Panc1 (cell line): ENCODE data around the gene MEIOC. TPM values are rescaled to one million over a fixed set of nuclear protein-coding genes. Genes with fewer than 3 reads are reported as not detected.

Source experiments
- ATAC-seq: fragments of 200-7000 bp; cut with Tn5 transposase; 2 replicates; pipeline ENCODE4 v1.9.1; 2020; ENCODE audit warnings: mild to moderate bottlenecking, moderate library complexity
- BruUV-seq: library from RNA; stranded (reverse); fragments of 400-500 nt; replicated peaks from 2 replicates; lab custom pipeline; 2021; lab: Mats Ljungman, UMichigan
- CTCF ChIA-PET: fragments of 300-600 bp; sonication (Branson Sonifier 250); formaldehyde crosslinking; loops from one replicate; lab custom pipeline; 2022; ENCODE audit warnings: antibody characterized with exemption; lab: Charles Lee
- POLR2A ChIA-PET: fragments of 300-600 bp; sonication (Branson Sonifier 250); formaldehyde crosslinking; loops from one replicate; lab custom pipeline; 2022; ENCODE audit warnings: antibody characterized with exemption; lab: Charles Lee
- DNase-seq: peaks from one replicate; pipeline ENCODE4 v3.0.0-alpha.2; 2010; ENCODE audit warnings: low read depth, low spot score
- H3K27ac ChIP-seq: 2 replicates; pipeline ENCODE4 v1.5.1; 2011; ENCODE audit warnings: mild to moderate bottlenecking, low read length, inconsistent platforms
- H3K27me3 ChIP-seq: fragments of 200-500 bp; sonication (Bioruptor generic); 2 replicates; pipeline ENCODE4 v1.6.0; 2014; ENCODE audit warnings: low read length, inconsistent platforms; ENCODE audit not compliant: control insufficient read depth, insufficient read depth
- H3K36me3 ChIP-seq: fragments of 200-500 bp; sonication (Bioruptor generic); 2 replicates; pipeline ENCODE4 v1.5.1; 2014; ENCODE audit warnings: inconsistent platforms, mild to moderate bottlenecking, low read length, moderate library complexity; ENCODE audit not compliant: control insufficient read depth, insufficient read depth
- H3K4me1 ChIP-seq: 2 replicates; pipeline ENCODE4 v1.5.1; 2011; ENCODE audit warnings: inconsistent platforms, mild to moderate bottlenecking, low read length, moderate library complexity; ENCODE audit not compliant: control insufficient read depth, insufficient read depth
- H3K4me3 ChIP-seq, 2 experiments: 2 replicates each; pipeline ENCODE4 v1.5.1; 2011 to 2012; ENCODE audit warnings: low read depth in 2 of 2, low read length in 2 of 2, mild to moderate bottlenecking in 2 of 2, inconsistent platforms in 1 of 2, moderate library complexity in 1 of 2
- H3K9me3 ChIP-seq: fragments of 200-500 bp; sonication (Bioruptor generic); 2 replicates; pipeline ENCODE4 v1.5.1; 2014; ENCODE audit warnings: low read depth, mild to moderate bottlenecking, inconsistent platforms, low read length, moderate library complexity; ENCODE audit not compliant: control insufficient read depth, insufficient read depth
- POLR2AphosphoS5 ChIP-seq: IDR thresholded peaks from 2 replicates; pipeline ENCODE4 v1.6.1; 2012; ENCODE audit warnings: mild to moderate bottlenecking, low read depth, low read length, moderate library complexity
- SIN3A ChIP-seq: IDR thresholded peaks from 2 replicates; pipeline ENCODE4 v1.6.1; 2012; ENCODE audit warnings: low read depth, mild to moderate bottlenecking, low read length, moderate library complexity, borderline replicate concordance; ENCODE audit not compliant: insufficient read depth
- TCF7L2 ChIP-seq: IDR thresholded peaks from 2 replicates; pipeline ENCODE4 v1.6.1; 2011; ENCODE audit warnings: mild to moderate bottlenecking, low read depth, low read length, inconsistent platforms
- in situ Hi-C: cut with HindIII; loops from 2 replicates; pipeline ENCODE4 v1.10.0; 2016; ENCODE audit warnings: low sequenced_read_pairs, low pct_unique_long_range_greater_than_20kb
- intact Hi-C: fragments of 100-400 bp; cut with micrococcal nuclease; formaldehyde crosslinking; loops from one replicate; pipeline ENCODE4 v1.10.0; 2022; ENCODE audit not compliant: unreplicated experiment
- total RNA-seq: library from RNA; stranded (reverse); gene quantifications from one replicate; pipeline ENCODE4 v1.2.1, GENCODE V29; 2021; ENCODE audit not compliant: unreplicated experiment
- TF ChIP-seq, protein P1 (sequence below): fragments of 450-650 bp; IDR thresholded peaks from 2 replicates; pipeline ENCODE4 v1.5.1; 2017; ENCODE audit warnings: mild to moderate bottlenecking
- TF ChIP-seq, protein P2 (sequence below), 2 experiments: IDR thresholded peaks; 2 replicates each; pipeline ENCODE4 v1.6.1; 2011 to 2012; ENCODE audit warnings: low read depth in 2 of 2, control low read depth in 1 of 2, low read length in 1 of 2, mild to moderate bottlenecking in 1 of 2, moderate library complexity in 1 of 2; ENCODE audit not compliant: insufficient read depth in 1 of 2

MEIOC gene
- total RNA-seq, 1 experiment from 2014 or later = 0.82 TPM

DNA sequence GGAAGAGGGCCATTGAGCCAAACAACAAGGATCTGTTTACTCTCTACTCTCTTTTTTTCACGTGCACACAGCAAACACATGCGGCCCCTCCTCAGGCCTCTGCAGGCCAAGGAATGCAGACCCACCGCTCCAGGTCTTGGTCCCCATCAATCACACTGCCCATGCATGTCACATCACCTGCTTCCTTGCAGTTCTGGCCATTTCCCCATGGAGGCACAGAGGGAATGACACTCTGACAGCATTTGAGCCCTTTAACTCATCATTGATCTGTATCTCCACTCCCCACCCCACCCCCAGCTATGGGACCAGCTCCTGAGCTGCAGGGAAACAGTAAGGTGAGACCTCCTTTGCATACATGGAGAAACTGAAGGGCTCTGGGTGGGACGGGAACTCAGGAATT lies 45.9 kb upstream of the MEIOC start:
- Histone ChIP-seq H3K4me1 (no peaks in the 10 kb centered on the region; the same call in 1 of the 2 replicates), H3K4me3 (no peak overlapping the region), H3K27me3 (no peaks in the 10 kb centered on the region), H3K27ac (no peak overlapping the region), H3K36me3 (no peaks in the 10 kb centered on the region), H3K9me3 (no peaks in the 10 kb centered on the region)
- CTCF ChIA-PET = interaction anchor here (0.8 kb wide), 1 partner anchor 107 kb away, joined by 8 read pairs; no protein-coding TSS in a partner anchor
- in situ Hi-C loops (no loop called here), intact Hi-C loops (no loop called here)
- BruUV-seq = no TSS peak
- TF ChIP-seq SIN3A (no peak), TCF7L2 (no peak)
- TF ChIP-seq, protein P1, sequence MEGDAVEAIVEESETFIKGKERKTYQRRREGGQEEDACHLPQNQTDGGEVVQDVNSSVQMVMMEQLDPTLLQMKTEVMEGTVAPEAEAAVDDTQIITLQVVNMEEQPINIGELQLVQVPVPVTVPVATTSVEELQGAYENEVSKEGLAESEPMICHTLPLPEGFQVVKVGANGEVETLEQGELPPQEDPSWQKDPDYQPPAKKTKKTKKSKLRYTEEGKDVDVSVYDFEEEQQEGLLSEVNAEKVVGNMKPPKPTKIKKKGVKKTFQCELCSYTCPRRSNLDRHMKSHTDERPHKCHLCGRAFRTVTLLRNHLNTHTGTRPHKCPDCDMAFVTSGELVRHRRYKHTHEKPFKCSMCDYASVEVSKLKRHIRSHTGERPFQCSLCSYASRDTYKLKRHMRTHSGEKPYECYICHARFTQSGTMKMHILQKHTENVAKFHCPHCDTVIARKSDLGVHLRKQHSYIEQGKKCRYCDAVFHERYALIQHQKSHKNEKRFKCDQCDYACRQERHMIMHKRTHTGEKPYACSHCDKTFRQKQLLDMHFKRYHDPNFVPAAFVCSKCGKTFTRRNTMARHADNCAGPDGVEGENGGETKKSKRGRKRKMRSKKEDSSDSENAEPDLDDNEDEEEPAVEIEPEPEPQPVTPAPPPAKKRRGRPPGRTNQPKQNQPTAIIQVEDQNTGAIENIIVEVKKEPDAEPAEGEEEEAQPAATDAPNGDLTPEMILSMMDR = no peak
- POLR2A ChIA-PET = no interaction called here
- no peak for ATAC-seq
- DNase-seq = no peak

DNA sequence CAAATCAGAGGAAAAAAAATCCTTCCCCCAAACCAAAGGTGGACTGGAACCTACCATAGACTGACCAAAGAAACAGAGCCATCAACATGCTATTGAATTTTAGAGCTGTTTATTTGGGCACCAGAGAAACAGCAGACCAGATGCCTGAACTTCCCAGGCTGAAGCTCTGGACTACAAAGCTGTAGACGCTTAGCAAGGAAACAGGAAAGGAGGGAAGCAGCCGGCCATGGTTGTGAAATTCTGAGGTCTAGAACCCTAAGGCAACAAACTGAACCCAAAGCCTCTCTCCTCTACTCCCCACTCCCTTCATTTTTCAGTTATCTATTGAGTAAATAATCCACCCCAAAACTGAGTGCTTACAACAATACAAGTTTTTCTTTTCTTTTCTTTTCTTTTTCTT lies 45.4 kb upstream of the MEIOC start:
- ATAC-seq (no peak), DNase-seq (no peak)
- in situ Hi-C loops = no loop called here
- ChIA-PET POLR2A (no interaction called here), CTCF (interaction anchor here (0.8 kb wide), 1 partner anchor 106 kb away, joined by 8 read pairs; no protein-coding TSS in a partner anchor)
- intact Hi-C loops = no loop called here
- H3K27me3 ChIP-seq = no peaks in the 10 kb centered on the region
- no peak overlapping the region for H3K27ac ChIP-seq
- no peaks in the 10 kb centered on the region for H3K9me3 ChIP-seq
- no peaks in the 10 kb centered on the region for H3K36me3 ChIP-seq
- no peak overlapping the region for H3K4me3 ChIP-seq
- TF ChIP-seq, protein P2, sequence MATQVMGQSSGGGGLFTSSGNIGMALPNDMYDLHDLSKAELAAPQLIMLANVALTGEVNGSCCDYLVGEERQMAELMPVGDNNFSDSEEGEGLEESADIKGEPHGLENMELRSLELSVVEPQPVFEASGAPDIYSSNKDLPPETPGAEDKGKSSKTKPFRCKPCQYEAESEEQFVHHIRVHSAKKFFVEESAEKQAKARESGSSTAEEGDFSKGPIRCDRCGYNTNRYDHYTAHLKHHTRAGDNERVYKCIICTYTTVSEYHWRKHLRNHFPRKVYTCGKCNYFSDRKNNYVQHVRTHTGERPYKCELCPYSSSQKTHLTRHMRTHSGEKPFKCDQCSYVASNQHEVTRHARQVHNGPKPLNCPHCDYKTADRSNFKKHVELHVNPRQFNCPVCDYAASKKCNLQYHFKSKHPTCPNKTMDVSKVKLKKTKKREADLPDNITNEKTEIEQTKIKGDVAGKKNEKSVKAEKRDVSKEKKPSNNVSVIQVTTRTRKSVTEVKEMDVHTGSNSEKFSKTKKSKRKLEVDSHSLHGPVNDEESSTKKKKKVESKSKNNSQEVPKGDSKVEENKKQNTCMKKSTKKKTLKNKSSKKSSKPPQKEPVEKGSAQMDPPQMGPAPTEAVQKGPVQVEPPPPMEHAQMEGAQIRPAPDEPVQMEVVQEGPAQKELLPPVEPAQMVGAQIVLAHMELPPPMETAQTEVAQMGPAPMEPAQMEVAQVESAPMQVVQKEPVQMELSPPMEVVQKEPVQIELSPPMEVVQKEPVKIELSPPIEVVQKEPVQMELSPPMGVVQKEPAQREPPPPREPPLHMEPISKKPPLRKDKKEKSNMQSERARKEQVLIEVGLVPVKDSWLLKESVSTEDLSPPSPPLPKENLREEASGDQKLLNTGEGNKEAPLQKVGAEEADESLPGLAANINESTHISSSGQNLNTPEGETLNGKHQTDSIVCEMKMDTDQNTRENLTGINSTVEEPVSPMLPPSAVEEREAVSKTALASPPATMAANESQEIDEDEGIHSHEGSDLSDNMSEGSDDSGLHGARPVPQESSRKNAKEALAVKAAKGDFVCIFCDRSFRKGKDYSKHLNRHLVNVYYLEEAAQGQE (IDR thresholded peaks at IDR 0.05; ENCODE audit: insufficient read depth in 1 of 2, low read depth in 2 of 2, low read length in 1 of 2) = no peak
- no peak for TF ChIP-seq POLR2AphosphoS5
- TF ChIP-seq TCF7L2 = no peak
- TF ChIP-seq, protein P1 = no peak
- no peak for TF ChIP-seq SIN3A
- no TSS peak for BruUV-seq
- no peaks in the 10 kb centered on the region; the same call in 1 of the 2 replicates for H3K4me1 ChIP-seq
